DOHH2 (cell line): ENCODE results near the gene SCD5.

Source experiments
- EZH2phosphoT487 ChIP-seq: fragments of 200-600 bp; sonication (generic); IDR thresholded peaks from 2 replicates; pipeline ENCODE4 v1.6.1; 2017; ENCODE audit warnings: borderline replicate concordance, mild to moderate bottlenecking, antibody characterized with exemption, low read length, moderate library complexity, mixed read lengths
- TF ChIP-seq, protein P1 (sequence below): fragments of 200-600 bp; sonication (generic); IDR thresholded peaks from one replicate; pipeline ENCODE4 v1.5.1; 2014; ENCODE audit warnings: antibody characterized with exemption, mild to moderate bottlenecking, low read depth, low read length; ENCODE audit not compliant: poor library complexity, severe bottlenecking

DNA sequence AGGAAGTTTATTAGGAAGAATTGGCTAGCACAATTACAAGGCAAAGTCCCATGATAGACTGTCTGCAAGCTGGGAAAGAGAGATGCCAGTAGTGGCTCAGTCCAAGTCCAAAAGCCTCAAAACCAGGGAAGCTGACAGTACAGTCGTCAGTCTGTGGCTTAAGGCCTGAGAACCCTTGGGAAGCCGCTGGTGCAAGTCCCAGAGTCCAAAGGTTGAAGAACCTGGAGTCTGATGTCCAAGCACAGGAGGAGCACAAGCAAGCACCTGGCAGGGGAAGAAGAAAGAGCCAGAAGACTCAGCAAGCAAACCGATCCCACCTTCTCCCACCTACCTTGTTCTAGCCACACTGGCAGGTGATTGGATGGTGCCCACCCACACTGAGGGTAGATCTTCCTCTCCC is 185.5 kb downstream of the SCD5 start:
- TF ChIP-seq, protein P1, sequence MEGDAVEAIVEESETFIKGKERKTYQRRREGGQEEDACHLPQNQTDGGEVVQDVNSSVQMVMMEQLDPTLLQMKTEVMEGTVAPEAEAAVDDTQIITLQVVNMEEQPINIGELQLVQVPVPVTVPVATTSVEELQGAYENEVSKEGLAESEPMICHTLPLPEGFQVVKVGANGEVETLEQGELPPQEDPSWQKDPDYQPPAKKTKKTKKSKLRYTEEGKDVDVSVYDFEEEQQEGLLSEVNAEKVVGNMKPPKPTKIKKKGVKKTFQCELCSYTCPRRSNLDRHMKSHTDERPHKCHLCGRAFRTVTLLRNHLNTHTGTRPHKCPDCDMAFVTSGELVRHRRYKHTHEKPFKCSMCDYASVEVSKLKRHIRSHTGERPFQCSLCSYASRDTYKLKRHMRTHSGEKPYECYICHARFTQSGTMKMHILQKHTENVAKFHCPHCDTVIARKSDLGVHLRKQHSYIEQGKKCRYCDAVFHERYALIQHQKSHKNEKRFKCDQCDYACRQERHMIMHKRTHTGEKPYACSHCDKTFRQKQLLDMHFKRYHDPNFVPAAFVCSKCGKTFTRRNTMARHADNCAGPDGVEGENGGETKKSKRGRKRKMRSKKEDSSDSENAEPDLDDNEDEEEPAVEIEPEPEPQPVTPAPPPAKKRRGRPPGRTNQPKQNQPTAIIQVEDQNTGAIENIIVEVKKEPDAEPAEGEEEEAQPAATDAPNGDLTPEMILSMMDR = no peak
- no peak for TF ChIP-seq EZH2phosphoT487
